ENCODE results near the gene CEP170. TPM values are rescaled to one million over a fixed set of nuclear protein-coding genes. Genes with fewer than 3 reads are reported as not detected.

Gene CEP170
- total and polyA plus RNA-seq, 10 of the 15 experiments (the other 5 are each of a cell fraction or from before 2014, with no cell fraction given): 15.0 to 67.3 (median 40.2) TPM

DNA sequence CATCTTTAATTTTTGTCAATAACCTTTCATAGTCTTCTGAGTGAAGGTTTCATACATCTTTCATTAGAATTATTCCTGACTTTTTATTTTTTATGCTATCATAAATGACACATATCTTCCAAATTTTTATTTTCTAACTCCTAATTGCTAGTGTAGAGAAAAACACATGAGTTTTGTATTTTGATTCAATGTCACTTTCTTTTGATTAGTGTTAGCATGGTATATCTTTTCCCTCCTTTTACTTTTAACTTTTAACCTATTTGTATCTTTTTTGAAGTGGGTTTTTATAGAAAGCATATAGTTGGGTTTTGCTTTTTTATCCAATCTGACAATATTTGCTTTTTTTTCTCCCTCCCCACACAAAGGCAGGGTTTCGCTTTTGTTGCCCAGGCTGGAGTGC lies 44.0 kb upstream of the CEP170 start (continued):
- TF ChIP-seq, protein P1, sequence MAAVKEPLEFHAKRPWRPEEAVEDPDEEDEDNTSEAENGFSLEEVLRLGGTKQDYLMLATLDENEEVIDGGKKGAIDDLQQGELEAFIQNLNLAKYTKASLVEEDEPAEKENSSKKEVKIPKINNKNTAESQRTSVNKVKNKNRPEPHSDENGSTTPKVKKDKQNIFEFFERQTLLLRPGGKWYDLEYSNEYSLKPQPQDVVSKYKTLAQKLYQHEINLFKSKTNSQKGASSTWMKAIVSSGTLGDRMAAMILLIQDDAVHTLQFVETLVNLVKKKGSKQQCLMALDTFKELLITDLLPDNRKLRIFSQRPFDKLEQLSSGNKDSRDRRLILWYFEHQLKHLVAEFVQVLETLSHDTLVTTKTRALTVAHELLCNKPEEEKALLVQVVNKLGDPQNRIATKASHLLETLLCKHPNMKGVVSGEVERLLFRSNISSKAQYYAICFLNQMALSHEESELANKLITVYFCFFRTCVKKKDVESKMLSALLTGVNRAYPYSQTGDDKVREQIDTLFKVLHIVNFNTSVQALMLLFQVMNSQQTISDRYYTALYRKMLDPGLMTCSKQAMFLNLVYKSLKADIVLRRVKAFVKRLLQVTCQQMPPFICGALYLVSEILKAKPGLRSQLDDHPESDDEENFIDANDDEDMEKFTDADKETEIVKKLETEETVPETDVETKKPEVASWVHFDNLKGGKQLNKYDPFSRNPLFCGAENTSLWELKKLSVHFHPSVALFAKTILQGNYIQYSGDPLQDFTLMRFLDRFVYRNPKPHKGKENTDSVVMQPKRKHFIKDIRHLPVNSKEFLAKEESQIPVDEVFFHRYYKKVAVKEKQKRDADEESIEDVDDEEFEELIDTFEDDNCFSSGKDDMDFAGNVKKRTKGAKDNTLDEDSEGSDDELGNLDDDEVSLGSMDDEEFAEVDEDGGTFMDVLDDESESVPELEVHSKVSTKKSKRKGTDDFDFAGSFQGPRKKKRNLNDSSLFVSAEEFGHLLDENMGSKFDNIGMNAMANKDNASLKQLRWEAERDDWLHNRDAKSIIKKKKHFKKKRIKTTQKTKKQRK (IDR thresholded peaks at IDR 0.05; ENCODE audit: low read depth, low read length): no peak
- no peak for TF ChIP-seq GABPA (IDR thresholded peaks at IDR 0.05; ENCODE audit: low read depth)
- TF ChIP-seq DPF2 (IDR thresholded peaks at IDR 0.05): no peak
- no peak for TF ChIP-seq TCF12 (IDR thresholded peaks at IDR 0.05; ENCODE audit: low read depth, low read length)
- no peak for TF ChIP-seq TARDBP (IDR thresholded peaks at IDR 0.05; ENCODE audit: borderline replicate concordance)
- no peak for TF ChIP-seq ASH2L (IDR thresholded peaks at IDR 0.05; ENCODE audit: borderline replicate concordance, low read depth)
- no peak for TF ChIP-seq CEBPB (IDR thresholded peaks at IDR 0.05; ENCODE audit: borderline replicate concordance in 1 of 2, low read depth in 2 of 2, low read length in 2 of 2)
- TF ChIP-seq NFXL1 (IDR thresholded peaks at IDR 0.05; ENCODE audit: borderline replicate concordance): no peak
- TF ChIP-seq, protein P2, sequence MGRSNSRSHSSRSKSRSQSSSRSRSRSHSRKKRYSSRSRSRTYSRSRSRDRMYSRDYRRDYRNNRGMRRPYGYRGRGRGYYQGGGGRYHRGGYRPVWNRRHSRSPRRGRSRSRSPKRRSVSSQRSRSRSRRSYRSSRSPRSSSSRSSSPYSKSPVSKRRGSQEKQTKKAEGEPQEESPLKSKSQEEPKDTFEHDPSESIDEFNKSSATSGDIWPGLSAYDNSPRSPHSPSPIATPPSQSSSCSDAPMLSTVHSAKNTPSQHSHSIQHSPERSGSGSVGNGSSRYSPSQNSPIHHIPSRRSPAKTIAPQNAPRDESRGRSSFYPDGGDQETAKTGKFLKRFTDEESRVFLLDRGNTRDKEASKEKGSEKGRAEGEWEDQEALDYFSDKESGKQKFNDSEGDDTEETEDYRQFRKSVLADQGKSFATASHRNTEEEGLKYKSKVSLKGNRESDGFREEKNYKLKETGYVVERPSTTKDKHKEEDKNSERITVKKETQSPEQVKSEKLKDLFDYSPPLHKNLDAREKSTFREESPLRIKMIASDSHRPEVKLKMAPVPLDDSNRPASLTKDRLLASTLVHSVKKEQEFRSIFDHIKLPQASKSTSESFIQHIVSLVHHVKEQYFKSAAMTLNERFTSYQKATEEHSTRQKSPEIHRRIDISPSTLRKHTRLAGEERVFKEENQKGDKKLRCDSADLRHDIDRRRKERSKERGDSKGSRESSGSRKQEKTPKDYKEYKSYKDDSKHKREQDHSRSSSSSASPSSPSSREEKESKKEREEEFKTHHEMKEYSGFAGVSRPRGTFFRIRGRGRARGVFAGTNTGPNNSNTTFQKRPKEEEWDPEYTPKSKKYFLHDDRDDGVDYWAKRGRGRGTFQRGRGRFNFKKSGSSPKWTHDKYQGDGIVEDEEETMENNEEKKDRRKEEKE (IDR thresholded peaks at IDR 0.05): no peak
